ENCODE data around the gene JMJD1C.
A peak's percentile ranks its signal among the peaks of the same experiment; 100 is the strongest.
"Not testable (repeated sequence)": the region's sequence is repeated elsewhere in the genome, so short reads cannot be mapped to it uniquely, and the experiment has no call there.

Gene JMJD1C

GRCh38 chr10:63161592-63161991 is 304.2 kb downstream of the JMJD1C start:
- no peak for DNase-seq

- peak; percentile 88 for DNase-seq
Observed at GRCh38 chr10:63157845-63158624, 307.7 kb downstream of the JMJD1C start.

GRCh38 chr10:63156236-63156635 is 309.5 kb downstream of the JMJD1C start:
- no peak for DNase-seq

- DNase-seq: no peak
Observed at GRCh38 chr10:63155388-63156020, 310.3 kb downstream of the JMJD1C start.

GRCh38 chr10:63154546-63155387 is 311.0 kb downstream of the JMJD1C start:
- DNase-seq: no peak

- DNase-seq: not testable (repeated sequence)
Observed at GRCh38 chr10:63153868-63154545, 311.8 kb downstream of the JMJD1C start.

- DNase-seq: no peak
Observed at GRCh38 chr10:63150745-63151144, 315.0 kb downstream of the JMJD1C start.

GRCh38 chr10:63146503-63146902 is 319.3 kb downstream of the JMJD1C start:
- DNase-seq: no peak

GRCh38 chr10:63145782-63146181 is 320.0 kb downstream of the JMJD1C start:
- no peak for DNase-seq

- no peak for DNase-seq
Observed at GRCh38 chr10:63143987-63144386, 321.8 kb downstream of the JMJD1C start.

GRCh38 chr10:63142136-63142535 is 323.6 kb downstream of the JMJD1C start:
- DNase-seq: no peak

GRCh38 chr10:63140077-63140476 is 325.7 kb downstream of the JMJD1C start:
- DNase-seq: peak; percentile 65

- peak; percentile 32 for DNase-seq
Observed at GRCh38 chr10:63137306-63137705, 328.5 kb downstream of the JMJD1C start.

- DNase-seq: peak; percentile 68
Observed at GRCh38 chr10:63133821-63134557, 331.8 kb downstream of the JMJD1C start.

- peak; percentile 99 for DNase-seq
Observed at GRCh38 chr10:63133056-63133820, 332.5 kb downstream of the JMJD1C start, which contains the start of gene NRBF2. Gene NRBF2 (plus strand): TSS chr10:63133328. CDS start chr10:63133471, 143 bp downstream.

- DNase-seq: no peak
Observed at GRCh38 chr10:63132651-63133055, 333.1 kb downstream of the JMJD1C start.

GRCh38 chr10:63129888-63130287 is 335.9 kb downstream of the JMJD1C start:
- no peak for DNase-seq

- DNase-seq: no peak
Observed at GRCh38 chr10:63128443-63128842, 337.3 kb downstream of the JMJD1C start.

GRCh38 chr10:63125459-63125858 is 340.3 kb downstream of the JMJD1C start:
- no peak for DNase-seq

GRCh38 chr10:63123727-63124362 is 341.9 kb downstream of the JMJD1C start:
- DNase-seq: no peak

- DNase-seq: no peak
Observed at GRCh38 chr10:63120554-63120953, 345.2 kb downstream of the JMJD1C start.
